Measurements from ENCODE around the gene SBF1. TPM values are rescaled to one million over a fixed set of nuclear protein-coding genes. Genes with fewer than 3 reads are reported as not detected.

SBF1 gene
- total RNA-seq, 1 donor from 2014 or later, result 37.3 TPM

GRCh38 chr22:50441428-50441993 is 33.3 kb downstream of the SBF1 start:
- DNase-seq (ENCODE audit: extremely low spot score in 2 of 2), result no peak
- H3K4me3 ChIP-seq, result no peak overlapping the region
- H3K27me3 ChIP-seq, result no peaks in the 10 kb centered on the region
- H3K36me3 ChIP-seq, result peaks cover 0 to 59% of the 10 kb centered on the region in 2 donors
- H3K4me1 ChIP-seq, result peaks cover 10% of the 10 kb centered on the region
- H3K27ac ChIP-seq, result no peak overlapping the region
- TF ChIP-seq CTCF (IDR thresholded peaks at IDR 0.05) (no peak), POLR2AphosphoS5 (IDR thresholded peaks at IDR 0.05; ENCODE audit: insufficient read depth in 1 of 2, low read depth in 1 of 2) (no peak)
- intact Hi-C loops (cut with DNase I), result no loop called here
- H3K9me3 ChIP-seq, result no peaks in the 10 kb centered on the region

- no peaks in the 10 kb centered on the region for H3K27me3 ChIP-seq
- TF ChIP-seq POLR2A (IDR thresholded peaks at IDR 0.05), result no peak
- TF ChIP-seq POLR2AphosphoS5 (IDR thresholded peaks at IDR 0.05; ENCODE audit: insufficient read depth in 1 of 2, low read depth in 1 of 2), result no peak
- TF ChIP-seq CTCF (IDR thresholded peaks at IDR 0.05), result no peak
- no peak overlapping the region for H3K4me3 ChIP-seq
- H3K27ac ChIP-seq, result no peak overlapping the region
- H3K4me1 ChIP-seq, result peaks cover 10% of the 10 kb centered on the region
- no peaks in the 10 kb centered on the region for H3K9me3 ChIP-seq
- no peak for DNase-seq (ENCODE audit: extremely low spot score in 2 of 2)
- intact Hi-C loops (cut with DNase I), result no loop called here
- peaks cover 0 to 58% of the 10 kb centered on the region in 2 donors for H3K36me3 ChIP-seq
These were observed 34.1 kb downstream of the SBF1 start for GRCh38 chr22:50440544-50441249.

- H3K4me1 ChIP-seq, result peaks cover 8% of the 10 kb centered on the region
- no peak for DNase-seq (ENCODE audit: extremely low spot score in 2 of 2)
- TF ChIP-seq CTCF (IDR thresholded peaks at IDR 0.05) (no peak), POLR2A (IDR thresholded peaks at IDR 0.05) (no peak), POLR2AphosphoS5 (IDR thresholded peaks at IDR 0.05; ENCODE audit: insufficient read depth in 1 of 2, low read depth in 1 of 2) (no peak)
- no peak overlapping the region for H3K27ac ChIP-seq
- no peak overlapping the region for H3K4me3 ChIP-seq
- H3K27me3 ChIP-seq, result no peaks in the 10 kb centered on the region
- peaks cover 0 to 63% of the 10 kb centered on the region in 2 donors for H3K36me3 ChIP-seq
- intact Hi-C loops (cut with DNase I), result no loop called here
- no peaks in the 10 kb centered on the region for H3K9me3 ChIP-seq
These were observed 34.9 kb downstream of the SBF1 start for GRCh38 chr22:50439871-50440331.

- no peak for DNase-seq (ENCODE audit: extremely low spot score in 2 of 2)
- Histone ChIP-seq H3K36me3 (peaks cover 0 to 66% of the 10 kb centered on the region in 2 donors), H3K27me3 (no peaks in the 10 kb centered on the region), H3K4me1 (peaks cover 3% of the 10 kb centered on the region), H3K27ac (no peak overlapping the region), H3K4me3 (no peak overlapping the region), H3K9me3 (no peaks in the 10 kb centered on the region)
- intact Hi-C loops (cut with DNase I), result no loop called here
- TF ChIP-seq CTCF (IDR thresholded peaks at IDR 0.05) (no peak), POLR2AphosphoS5 (IDR thresholded peaks at IDR 0.05; ENCODE audit: insufficient read depth in 1 of 2, low read depth in 1 of 2) (no peak), POLR2A (IDR thresholded peaks at IDR 0.05) (no peak)
These were observed 35.4 kb downstream of the SBF1 start for GRCh38 chr22:50439314-50439870.

Data from vagina (tissue), 2 donors.